GM21515 (cell line): ENCODE results near the gene HBEGF.

Experiments used
- ATAC-seq: cut with Tn5 transposase; IDR thresholded peaks from one replicate; pipeline ENCODE4 v1.9.1; 2021; ENCODE audit not compliant: unreplicated experiment

The HBEGF gene, protein sequence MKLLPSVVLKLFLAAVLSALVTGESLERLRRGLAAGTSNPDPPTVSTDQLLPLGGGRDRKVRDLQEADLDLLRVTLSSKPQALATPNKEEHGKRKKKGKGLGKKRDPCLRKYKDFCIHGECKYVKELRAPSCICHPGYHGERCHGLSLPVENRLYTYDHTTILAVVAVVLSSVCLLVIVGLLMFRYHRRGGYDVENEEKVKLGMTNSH

DNA sequence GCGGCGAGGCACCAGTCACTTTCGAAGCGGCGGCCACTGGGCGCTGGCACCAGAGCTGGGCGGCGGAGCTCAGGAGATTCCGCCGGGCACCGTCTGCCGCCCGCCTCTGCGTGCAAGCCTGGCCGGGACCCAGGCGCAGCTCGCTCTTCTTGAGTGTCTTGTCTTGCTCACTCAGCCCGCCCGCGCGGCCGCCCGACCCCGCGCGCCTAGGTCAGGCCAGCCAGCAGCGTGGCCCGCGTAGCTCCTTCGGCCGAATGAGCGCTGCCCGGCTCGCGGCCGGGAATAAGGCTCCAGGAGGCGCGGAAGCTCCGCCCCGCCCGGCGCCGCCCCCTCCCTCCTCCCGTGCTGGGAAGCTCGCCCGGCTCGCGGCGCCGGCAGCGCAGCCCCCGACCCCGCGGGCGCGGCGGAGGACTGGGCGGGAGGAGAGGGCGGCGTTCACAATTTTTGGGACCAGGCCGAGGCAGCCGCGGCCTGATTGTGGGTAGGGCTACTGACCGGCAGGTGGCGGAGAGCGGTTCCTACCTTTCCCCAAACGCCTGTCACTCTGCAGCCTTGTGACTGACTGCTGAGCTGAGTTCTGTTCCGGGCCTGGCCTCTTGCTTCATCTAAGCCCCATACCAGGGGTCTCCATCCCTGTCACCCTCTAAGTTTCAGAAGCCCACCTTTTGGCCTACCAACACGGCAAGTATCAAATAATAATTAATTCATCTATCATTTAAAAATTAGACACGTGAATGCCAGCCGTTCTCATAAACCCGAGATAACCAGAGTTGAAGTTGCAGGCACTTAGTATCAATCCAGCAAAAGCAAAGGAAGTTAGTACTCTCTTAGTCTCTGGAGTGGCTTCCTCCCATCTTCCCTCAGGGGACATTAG, at the start of gene HBEGF:
Gene HBEGF (minus strand): TSS at position 256 of the 874 bp plus-strand sequence. CDS start 275 bp downstream, outside the sequence.
- ATAC-seq = peak; percentile 77

DNA sequence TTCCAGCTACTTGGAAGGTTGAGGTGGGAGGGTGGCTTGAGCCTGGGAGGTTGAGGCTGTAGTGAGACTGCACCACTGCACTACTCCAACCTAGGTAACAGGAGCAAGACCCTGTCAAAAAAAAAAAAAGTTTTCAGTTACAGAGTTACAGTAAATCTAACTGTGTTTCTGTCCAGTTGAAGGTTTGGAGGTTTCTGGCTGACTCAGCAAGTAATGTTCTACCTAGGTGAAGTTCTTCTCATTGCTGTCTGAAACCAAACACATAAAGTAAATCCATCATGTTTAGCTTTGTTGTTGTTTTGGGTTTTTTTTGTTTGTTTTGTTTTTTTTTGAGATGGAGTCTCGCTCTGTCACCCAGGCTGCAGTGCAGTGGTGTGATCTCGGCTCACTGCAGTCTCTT, 47.3 kb upstream of the HBEGF start:
- no peak for ATAC-seq

DNA sequence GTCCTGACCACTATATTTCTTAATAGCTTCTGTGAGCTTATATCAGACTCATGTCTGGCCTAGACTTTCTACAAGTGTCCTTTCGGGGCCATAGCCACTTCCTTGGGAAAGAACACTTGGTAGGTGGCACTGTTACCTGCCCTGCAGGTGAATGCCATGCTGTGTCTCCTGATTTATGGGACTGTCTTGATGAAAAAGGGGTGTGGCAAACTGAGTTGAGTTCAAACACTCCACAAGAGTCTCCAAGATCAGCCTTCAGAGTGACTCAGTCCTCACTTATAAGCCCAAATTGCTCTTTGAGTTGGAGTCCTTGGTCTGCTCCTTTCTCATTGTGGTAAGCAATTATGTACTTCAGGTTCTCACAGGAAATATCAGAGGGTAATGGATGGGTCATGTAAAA, 45.3 kb upstream of the HBEGF start:
- no peak for ATAC-seq

- ATAC-seq = no peak
These were observed 44.9 kb upstream of the HBEGF start for GRCh38 chr5:140391312-140391711.

DNA sequence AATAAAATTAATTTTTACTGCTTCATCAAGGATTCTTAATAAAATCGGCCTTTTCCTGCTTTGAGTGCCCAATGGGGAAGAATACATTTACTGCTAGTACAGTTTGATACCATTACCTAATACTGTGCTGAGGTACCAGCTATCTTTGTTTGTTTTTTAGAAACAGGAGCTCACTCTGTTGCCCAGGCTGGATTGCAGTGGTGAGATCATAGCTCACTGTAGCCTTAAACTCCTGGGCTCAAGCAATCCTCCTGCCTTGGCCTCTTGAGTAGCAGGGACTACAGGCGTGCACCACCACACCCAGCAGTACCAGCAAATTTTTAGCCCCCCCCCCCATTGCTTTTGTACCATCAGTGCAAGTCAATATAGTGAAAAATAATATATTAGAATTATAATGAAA, 41.6 kb upstream of the HBEGF start:
- ATAC-seq = no peak

DNA sequence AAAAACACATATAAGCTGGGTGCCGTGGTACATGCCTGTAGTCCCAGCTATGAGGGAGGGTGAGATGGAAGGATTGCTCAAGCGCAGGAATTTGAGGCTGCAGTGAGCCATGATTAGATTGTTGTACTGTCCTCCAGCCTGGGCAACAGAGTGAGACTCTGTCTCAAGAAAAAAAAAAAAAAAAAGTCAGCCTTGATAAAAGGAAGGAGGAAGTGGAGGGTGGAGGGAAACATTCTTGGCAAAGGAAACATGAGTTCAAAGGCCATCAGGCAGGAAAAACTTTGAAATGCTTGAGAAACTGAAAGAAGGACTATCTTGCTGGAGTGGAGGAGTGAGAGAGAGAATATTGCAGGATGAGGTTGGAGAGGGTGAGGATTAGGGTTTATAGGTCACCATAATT, 36.9 kb upstream of the HBEGF start:
- no peak for ATAC-seq

DNA sequence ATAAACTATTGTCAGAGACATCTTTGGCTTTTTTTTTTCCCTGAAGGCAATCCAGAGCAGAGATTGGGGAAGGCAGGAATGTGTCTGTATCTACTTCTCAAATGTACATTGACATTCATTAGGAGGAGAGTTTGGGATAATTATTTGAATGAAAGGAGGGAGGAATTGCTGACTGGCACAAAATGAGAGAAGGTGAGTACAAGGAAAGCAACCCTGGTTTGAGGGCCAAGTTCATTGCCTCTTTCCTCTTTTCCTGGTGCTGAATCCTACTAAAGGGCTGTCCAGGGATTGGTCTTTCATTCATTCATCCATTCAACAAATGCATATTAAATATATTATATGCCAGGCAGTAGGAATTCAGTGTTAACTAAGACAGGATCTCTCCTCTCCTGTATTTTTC, 36.5 kb upstream of the HBEGF start:
- no peak for ATAC-seq

DNA sequence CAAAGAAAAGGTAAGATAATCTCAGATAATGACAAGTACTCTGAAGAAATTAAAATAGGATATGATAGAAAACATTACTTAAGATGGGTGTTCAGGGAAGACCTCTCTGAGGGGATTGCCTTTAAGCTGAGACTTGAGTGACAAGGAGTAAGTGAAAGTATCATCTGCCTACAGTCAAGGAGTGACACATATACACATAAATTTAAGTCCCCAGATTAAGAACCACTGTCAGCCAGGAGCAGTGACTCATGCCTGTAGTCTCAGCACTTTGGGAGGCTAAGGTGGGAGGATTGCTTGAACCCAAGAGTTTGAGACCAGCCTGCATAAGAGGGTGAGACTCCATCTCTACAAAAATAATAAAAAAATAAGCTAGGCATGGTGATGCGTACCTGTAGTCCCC, 35.6 kb upstream of the HBEGF start:
- ATAC-seq = no peak

DNA sequence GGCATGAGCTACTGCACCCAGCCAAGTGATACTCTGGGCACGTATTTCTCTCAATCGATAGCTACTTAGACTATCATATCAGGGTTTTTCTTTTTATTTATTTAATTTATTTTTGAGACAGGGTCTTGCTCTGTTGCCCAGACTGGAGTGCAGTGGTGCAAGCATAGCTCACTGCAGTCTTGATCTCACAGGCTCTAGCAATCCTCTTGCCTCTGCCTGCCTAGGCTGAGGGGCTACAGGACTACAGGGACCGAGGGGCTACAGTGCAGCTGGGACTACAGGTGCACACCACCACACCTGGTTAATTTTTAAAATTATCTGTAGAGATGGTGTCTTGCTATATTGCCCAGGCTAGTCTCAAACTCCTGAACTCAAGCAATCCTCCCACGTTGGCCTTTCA, 34.9 kb upstream of the HBEGF start:
- no peak for ATAC-seq

DNA sequence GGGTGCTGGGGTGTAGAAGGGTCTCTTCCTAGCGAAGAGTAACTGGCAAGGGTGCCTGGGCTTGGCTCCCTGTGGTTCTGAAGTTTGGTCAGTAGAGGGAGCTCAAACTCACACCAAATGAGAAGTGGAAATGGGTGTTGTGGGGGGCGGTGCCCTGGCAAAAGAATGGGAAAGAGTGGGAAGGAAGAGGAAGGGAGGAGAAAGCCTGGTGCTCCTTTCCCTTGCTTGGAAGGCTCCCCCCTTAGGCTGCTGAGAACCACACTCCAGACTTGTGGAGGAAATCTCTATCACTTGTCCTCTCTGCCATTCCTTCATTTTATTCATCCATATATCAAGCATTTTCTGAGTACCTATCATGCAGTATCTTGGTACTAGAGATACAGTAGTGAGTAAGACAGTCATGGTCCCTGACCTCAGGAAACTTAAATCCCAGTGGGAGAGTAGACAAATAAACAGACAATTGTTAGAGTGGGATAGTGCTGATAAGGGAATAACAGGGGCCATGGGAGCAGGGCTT, 26.6 kb upstream of the HBEGF start:
- no peak for ATAC-seq

DNA sequence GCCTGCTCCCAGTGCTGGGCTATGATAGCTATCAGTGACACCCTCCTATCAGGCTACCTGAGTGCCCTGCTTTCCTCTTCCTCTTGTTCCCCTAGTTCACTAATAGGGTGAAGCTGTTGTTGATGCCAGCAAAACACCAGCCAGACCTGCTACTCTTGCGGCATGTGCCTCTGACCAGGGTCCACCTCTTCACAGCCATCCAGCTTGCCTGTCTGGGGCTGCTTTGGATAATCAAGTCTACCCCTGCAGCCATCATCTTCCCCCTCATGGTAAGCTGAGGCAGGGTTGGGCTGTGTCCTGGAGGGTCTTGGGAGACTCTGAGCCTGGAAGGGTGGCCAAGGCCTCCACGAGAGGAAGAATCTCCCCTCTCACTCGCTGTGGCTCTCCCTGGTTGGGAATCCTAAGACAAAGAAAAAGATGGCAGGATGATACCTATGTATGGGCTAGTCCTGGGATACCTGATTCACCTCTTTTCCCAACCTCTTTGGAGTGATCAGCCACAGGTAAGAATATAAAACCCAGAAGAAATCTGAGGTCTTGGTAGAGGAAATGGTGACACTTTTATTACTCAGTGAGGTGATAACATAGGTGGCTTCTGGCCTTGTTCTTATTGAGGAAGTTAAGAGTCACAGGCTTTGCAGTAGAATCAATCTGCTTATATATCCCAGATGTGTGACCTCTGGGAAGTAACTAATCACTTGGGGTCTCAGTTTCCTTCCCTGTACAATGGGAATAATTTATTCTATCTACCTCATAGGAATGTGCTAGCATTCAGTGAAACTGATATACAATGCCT, 25.2 kb upstream of the HBEGF start:
- ATAC-seq = no peak

DNA sequence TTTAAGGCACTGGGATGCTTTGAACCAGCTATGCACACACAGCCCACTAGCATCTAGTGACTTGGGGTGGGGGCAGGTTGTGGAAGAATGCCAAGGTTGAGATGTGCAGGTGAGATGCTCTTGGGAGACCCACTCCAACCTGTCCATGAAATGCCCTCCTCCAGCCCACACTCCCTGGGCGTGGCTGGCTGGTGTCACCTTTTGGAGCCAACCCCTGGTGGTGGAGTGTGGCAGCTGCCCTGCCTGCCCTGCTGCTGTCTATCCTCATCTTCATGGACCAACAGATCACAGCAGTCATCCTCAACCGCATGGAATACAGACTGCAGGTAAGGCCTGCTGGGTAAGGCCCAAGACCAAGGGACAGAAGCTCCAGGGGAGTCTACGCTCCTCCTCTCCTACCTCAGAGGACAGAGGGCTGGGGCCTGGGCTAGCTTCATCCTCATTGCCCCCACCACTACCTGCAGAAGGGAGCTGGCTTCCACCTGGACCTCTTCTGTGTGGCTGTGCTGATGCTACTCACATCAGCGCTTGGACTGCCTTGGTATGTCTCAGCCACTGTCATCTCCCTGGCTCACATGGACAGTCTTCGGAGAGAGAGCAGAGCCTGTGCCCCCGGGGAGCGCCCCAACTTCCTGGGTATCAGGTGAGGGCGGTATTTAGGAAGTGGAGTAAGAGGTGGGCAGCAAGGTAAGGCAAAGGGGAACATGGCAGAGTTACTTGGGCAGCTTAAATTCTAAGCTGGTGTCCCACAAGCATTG, 21.0 kb upstream of the HBEGF start:
- ATAC-seq = no peak

DNA sequence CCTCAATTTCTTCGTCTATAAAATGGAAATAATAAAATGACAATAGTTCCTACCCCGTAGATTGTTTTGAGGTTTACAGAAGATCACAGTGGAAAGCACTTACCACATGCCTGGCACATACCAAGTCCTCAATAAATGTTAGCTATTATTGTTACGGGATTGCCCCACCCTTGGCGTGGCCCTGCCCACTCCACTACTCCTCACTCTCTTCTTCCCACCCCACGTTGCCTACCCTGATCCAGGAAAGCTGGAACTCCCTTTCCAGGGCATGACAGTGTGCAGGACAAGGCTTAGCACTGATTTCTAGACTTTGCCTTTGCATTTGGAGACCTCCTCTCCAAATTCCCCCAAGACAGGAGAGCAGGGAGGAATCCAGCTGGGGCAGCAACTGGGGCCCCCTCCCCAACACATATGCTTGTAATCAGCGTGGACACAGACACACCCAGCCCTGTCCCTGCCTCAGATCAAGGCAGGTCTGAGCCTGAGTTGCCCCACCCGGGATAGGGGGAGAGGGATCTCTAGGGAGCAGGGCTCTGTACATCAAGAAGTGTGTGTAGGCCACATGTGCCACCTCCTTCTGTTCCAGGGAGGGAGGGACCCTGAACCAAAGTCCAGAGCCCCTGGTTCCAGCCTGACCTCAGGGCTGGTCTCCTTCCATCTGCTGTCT, 20.3 kb upstream of the HBEGF start:
- no peak for ATAC-seq

- ATAC-seq = no peak
These were observed 19.5 kb upstream of the HBEGF start for GRCh38 chr5:140365941-140366340.

- ATAC-seq = no peak
These were observed 18.9 kb upstream of the HBEGF start for GRCh38 chr5:140365282-140365681.

GRCh38 chr5:140364472-140364765, 18.0 kb upstream of the HBEGF start:
- no peak for ATAC-seq

GRCh38 chr5:140363631-140364471, 17.4 kb upstream of the HBEGF start:
- no peak for ATAC-seq

DNA sequence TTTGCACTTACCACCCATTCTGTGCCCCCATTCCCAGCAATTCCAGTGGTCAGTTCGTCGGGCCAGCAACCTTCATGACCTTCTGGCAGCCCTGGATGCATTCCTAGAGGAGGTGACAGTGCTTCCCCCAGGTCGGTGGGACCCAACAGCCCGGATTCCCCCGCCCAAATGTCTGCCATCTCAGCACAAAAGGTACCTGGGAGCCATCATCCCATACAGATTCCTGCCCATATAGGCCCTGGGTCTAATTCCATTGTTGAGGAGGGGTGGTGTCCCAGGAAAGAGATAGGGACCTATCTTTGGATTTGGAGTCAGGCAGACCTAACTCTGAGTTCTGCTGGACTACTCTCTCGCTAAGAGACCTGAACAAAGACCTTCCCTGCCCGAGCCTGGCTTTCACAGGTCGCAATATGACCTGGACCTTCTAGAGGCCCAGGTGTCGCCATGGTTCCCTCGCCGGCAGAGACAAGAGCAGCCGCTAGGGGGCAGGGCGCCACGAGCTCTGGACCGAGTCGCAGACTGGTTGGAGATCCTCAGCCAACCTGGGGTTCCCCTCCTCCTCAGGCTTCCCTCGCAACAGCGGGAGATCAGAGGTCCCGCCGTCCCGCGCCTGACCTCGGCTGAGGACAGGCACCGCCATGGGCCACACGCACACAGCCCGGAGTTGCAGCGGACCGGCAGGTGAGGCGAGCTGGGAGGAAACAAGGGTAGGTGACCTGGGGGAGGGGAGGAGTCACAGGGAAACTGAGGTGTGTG, 16.6 kb upstream of the HBEGF start:
- peak; percentile 89 for ATAC-seq

GRCh38 chr5:140362311-140362710, 15.9 kb upstream of the HBEGF start:
- no peak for ATAC-seq
